COLO668 (cell line): ENCODE measurements around the gene AQP12A.
"Not testable (repeated sequence)": the region's sequence is repeated elsewhere in the genome, so short reads cannot be mapped to it uniquely, and the experiment has no call there.

ENCODE experiments used
- DNase-seq: peaks from one replicate; lab custom pipeline; 2025; ENCODE audit not compliant: unreplicated experiment; lab: John Stamatoyannopoulos, UW

The AQP12A gene

DNA sequence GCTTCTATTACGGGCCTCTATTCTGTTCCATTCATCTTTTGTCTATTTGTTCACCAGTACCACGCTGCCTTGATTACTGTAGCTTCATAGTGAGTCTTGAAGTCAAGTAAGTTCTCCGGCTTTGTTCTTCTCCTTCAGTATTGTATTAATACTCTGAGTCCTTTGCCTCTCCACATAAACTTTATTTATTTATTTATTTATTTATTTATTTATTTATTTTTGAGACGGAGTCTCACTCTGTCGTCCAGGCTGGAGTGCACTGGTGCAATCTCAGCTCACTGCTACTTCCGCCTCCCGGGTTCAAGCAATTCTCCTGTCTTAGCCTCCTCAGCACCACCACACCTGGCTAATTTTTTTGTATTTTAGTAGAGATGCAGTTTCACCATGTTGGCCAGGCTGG lies 31.8 kb upstream of the AQP12A start:
- DNase-seq = not testable (repeated sequence)

DNA sequence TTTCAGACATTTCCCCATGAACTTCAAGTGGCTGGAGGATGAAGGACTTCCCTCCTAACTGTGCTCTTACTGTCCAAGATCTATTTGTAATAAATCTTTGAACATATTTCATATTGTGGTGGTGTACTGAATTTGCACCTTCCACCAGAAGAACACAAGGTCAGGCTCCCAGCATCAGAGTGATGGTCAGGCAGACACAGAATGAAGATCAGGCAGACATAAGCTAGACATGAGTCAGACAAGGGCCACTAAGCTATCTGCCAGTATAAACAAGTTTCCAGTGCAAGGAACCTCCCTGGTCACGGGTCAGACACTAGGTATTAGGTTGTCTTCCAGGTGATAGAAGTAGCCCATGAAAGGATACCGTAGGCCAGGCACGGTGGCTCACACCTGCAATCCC lies 29.0 kb upstream of the AQP12A start:
- no peak for DNase-seq

DNA sequence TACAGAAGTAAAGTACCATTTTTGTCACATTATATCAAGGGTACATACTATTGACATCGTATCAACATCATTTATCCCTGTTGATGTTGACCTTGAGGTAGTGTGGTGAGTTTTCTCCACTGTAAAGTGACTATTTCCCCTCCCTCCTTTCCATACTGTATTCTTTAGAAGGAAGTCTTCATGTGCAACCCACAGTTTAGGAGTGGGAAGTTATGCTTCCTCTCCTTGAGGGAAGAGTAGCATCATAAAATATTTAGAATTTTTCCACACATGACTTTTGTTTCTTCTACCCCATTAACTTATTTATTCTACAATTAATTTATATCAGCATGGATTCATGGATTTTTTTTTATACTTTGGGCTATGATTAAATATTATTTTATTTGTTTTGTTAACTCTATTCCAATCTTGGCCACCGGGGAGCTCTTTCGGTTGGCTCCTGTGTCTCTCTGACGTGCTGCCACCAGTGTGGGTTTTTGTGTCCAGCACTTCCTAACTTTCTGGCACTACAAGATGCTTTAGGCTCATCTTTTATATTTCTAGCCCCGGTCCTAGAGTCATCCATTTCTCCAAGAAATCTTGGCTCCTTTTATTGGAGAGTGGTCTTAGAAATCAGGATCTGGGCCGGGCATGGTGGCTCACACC lies 28.0 kb upstream of the AQP12A start:
- no peak for DNase-seq

DNA sequence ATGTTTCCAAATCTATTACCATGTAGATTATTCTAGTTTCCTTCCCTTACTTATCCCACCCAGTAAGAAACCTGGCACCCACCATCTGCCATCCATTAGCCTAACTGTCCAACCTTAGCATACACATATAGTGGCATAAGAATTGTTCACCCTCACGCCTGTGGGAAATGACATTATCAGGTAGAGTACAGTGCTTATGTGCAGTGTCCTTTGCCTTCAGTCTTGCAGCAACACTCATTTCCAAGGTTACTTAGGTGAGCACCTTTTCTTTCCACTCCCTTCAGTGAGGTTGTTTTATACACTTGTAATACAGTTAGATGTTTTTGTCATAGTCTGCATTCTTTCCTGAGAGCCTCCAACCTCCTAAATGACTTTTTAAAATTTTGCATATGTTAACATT lies 27.0 kb upstream of the AQP12A start:
- DNase-seq = no peak

DNA sequence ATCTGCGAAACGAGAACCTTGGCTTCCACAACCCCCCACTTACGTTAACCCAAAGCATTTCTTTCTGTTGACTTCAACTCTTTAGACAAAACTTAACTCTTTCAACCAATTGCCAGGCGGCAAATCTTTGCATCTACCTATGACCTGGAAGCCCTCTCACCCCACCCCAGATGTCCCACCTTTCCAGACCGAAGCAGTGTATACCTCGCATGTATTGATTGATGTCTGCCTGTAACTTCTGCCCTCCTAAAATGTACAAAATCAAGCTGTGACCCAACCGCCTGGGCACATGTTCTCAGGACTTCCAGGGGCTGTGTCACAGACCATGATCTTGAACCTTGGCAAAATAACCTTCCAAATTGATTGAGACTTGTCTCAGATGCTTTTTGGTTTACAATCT lies 21.3 kb upstream of the AQP12A start:
- no peak for DNase-seq

DNA sequence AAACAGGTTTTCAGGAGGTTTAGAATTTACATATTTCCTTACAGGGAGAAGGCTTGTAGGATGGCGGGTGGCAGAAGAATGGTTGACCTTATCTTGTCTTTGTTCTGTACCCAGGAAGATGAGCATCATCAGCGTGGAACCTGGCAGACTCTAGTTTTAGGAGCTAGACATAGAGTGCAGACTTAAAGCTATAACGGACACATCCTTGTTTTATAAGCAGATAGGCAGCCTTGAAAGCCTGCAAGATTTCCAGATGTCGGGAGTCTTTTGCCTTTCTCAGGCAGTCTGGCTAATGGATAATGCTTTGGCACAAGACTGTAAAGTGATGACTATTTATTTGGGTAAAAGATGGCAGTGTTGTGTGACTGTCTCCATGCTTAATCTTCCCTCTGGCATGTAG lies 20.7 kb upstream of the AQP12A start:
- no peak for DNase-seq

DNA sequence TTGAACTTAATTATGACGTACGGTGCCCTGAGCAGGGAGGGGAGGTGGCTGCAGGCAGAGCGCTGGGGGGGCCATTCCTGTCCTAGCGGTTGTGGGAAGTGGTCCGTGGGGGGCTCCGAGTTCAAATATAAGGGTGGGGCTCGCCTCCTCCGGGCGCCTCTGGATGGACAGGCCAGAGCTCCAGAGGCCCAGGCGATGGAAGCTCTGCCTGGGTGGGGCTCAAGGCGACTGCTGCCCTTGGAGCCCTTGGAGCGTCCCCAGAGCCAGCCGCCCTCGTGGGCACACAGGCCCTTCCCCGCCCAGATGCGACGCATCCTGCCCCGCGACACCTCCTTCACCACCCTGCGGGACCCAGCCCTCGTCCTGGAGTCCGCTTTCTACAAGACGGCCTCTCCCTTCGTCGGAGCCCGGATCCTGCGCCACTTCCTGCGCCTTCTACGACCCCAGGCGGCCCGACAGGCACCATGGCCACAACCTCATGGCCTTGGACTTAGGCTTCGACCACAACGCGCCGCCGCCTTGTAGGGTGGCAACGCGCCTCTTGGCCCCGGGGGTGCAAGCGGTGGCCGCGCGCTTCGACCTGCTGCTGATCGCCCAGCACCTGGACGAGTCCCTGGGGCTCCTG lies 19.5 kb upstream of the AQP12A start:
- no peak for DNase-seq

DNA sequence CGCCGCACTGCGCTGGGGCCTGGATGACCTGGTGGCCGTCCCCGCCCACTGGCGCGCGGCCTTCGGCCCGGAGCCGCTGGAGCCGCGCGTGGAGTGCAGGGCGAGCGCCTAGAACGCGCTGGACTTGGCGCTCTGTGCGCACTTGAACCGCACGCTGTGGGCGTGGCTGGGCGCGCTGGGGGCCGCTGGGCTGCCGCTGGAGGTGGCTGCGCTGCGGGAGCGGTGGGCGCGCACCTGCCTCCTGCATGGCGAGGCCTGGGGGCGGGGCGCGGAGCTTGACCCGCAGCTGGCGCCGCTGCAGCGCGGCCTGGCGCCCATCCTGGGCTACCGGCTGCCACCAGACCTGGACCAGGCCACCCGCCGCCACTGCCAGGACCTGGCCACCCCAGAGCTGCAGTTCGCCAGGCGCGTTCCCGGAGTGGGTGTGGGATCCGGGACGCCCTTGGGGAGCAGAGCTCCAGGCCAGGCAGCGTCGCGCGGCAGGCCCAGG lies 18.9 kb upstream of the AQP12A start:
- no peak for DNase-seq

DNA sequence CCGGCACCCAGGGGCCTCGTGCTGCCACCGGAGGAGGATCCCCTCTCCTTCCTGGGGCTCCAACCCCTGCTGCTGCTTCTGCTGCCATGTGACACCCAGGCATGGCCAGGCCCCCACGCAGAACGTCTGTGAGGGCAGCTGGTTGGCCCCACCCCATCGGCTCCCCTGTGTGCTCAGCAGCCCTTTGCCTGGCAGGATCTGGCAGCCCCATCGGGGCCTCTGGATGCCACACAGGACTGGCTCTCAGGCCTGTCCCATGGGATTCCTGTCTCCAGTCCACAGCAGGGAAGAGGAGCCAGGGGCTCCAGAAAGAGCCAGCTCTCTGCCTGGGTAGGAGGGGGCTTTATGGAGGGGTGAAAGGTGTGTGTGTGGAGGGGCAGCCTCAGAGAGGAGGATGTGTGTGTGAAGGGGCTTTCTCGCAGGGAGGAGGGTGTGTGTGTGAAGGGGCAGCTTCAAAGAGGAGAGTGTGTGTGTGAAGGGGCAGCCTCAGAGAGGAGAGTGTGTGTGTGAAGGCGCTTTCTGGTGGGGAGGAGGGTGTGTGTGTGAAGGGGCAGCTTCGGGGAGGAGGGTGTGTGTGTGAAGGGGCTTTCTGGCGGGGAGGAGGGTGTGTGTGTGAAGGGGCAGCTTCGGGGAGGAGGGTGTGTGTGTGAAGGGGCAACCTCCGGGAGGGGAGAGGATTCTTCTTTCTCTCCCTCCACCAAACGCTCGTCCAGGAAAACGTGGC lies 17.0 kb upstream of the AQP12A start:
- not testable (repeated sequence) for DNase-seq

DNA sequence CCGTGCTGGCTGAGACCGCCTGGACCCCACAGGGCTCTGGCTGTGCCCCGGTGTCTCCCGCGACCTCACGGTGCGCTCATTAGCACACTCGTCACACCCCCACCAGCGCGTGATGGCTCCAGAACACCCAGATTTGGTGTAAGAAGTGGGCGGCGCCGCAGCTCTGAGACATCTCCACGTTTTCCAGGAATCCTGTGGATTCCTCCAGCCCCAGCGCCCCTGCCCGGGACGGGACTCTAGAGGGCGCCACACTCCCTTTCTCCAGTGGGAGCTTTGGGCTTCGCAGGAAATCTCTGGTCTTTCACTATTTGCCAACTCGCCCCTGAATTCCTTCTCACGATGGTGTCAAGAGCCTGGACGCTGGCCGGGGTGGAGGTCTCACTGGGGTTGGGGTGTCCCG lies 16.3 kb upstream of the AQP12A start:
- DNase-seq = not testable (repeated sequence)

DNA sequence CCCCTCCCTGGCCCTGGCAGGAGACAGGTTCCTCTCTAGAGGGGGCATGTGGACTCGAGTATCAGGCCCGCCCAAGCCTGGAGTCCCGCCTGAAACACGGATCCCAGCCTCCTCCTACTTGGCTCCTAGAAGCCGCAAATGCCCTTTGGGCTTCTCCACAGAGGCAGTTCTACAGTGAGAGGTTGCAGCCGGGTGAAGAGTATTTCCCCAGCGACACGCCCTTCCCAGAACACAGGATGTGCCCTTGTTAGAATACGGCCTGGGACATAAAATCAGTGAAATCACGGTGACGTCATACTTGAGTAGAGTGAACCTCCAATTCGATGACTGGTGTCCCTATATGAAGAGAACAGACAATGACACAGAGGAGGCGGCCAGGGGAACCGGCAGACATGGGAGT lies 13.6 kb upstream of the AQP12A start:
- not testable (repeated sequence) for DNase-seq

DNA sequence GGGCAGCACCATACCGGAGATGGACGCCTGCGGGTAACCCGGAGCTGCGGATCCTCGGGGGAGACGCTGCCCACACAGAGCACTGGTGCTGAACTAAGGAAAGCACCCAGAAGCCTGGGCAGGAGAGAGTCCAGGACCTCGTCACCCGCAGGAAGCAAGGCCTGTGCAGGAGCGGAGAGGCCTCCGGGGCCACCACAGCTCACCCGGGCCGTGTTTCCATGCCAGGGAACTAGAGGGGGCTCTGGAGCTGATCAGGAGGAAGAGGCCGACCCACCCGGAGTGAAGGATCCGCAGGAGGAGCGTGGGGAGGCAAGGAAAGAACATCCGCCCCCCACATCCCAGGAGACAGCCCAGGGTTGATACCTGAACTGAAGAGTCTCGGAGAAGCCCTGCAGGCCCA lies 12.8 kb upstream of the AQP12A start:
- not testable (repeated sequence) for DNase-seq

DNA sequence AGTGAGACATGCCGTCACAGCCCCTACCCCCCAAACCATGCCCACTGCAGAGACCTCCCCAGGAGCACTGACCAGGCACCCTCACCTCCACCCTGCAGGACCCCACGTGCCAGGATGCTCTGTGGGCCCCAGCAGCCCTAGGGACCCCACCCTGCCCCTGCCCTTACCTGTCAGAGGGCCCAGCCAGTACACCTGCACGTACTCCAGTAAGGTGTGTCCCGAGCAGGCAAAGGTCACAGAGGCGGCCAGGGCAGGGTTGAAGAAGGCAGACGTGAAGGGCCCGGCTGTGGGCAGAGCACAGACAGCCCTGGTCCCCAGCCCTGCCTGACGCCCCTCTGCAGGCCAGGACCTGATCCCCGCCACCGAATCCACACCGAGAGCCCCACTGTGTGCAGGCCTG lies 11.5 kb upstream of the AQP12A start:
- DNase-seq = not testable (repeated sequence)

DNA sequence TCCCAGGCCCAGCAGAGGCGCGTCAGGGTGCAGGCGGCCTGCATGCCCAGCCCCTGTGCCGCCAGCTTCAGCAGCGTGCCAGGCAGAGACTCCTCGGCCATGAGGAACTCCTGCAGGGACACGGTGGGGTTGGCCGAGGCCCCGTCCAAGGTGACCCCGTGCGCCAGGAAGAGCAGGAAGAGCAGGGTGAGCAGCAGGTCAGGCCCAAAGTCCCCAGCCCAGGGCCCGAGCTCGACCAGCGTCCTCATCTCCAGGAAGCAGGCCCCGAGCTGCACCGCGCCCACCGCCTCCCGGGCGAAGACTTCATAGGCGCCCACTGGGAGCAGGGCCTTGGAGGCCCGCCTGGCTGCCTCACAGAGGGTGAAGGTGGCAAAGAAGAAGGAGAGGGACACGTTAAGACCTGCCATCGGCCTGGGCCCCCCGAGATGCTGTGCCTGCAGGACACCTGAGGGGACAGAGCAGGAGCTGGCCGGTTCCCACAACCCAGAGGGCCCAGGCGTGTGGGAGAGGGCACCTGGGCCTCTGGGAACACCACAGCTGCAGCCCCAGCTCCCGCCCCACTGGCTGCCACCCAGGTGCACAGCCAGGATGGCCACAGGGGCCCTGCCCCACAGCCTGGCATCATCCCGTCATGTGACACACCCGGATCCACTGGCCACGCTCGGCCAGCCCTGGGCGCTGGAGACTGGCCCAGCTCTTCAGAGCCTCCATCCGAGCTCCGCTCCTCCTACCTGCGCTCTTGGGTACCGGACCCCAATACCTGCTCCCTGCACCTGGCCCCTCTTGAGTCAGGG lies 9.0 kb upstream of the AQP12A start, which contains the start of gene AQP12B:
AQP12B (minus strand) TSS at position 455 of the 794 bp plus-strand sequence; CDS start at position 407, 48 bp downstream.
- not testable (repeated sequence) for DNase-seq

DNA sequence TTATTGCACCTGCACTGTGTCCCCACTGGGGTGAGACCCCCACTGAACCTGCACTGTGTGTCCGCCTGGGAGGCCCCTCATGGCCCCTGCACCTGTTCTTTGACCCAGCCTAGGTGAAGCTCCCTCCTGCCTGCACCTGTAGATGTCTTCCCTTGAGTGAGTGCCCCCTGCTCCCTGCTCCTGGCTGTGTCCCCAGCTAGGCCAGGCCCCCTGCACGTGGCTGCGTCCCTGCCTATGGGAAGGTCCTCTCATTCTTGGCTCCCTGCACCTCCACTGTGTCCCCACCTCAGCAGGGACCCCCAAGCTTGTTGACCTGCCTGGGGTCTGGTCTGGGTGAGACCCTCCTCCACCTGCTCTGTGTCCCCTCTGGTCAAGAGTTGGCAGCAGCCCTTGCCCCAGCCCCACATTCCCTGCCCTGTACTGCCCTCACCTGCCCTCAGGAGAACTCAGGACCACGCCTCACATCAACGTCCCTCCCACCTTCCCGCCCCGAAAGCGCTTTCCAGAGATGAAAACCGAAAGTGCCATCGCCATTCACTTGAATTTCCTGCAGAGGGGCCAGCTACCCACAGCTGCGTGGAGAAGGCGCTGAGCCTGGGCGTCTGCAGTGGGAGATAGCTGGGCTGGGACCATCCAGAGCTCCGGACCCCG lies 8.2 kb upstream of the AQP12A start:
- DNase-seq = not testable (repeated sequence)

DNA sequence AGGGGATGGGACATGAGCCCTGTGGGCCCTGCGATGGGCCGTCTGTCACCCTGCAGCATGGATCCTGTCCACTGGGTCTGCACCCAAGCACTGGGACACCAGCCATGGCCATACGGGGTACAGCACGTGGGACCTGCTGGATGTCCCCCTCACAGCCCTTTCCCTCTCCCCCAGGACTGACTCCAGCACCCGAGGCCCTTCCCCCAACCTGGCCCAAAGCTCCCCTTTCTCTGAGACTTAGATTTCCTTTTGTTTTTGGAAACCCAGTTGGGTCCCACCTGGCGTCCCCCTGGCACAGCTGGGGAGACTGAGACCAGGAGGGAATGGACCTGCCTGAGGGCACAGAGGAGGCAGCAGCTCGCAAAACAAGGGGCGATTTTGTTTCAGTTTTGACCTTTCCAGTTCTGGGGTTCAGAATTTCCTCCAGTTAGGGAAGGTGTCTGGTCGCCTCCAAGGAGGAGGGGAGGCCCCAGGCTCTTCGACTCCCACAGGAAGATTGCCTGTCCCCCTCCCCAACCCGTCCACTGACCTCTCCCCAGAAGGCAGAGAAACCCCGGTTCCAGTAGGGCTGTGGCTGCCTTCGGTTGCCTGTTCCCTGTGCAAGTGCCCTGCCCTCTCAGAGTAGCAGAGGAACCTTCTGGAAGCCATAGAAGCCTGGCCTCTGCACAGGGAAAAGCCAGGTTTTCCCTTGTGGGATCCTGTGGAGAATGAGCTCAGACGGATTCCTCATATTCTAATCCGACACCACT lies 7.5 kb upstream of the AQP12A start:
- DNase-seq = not testable (repeated sequence)

DNA sequence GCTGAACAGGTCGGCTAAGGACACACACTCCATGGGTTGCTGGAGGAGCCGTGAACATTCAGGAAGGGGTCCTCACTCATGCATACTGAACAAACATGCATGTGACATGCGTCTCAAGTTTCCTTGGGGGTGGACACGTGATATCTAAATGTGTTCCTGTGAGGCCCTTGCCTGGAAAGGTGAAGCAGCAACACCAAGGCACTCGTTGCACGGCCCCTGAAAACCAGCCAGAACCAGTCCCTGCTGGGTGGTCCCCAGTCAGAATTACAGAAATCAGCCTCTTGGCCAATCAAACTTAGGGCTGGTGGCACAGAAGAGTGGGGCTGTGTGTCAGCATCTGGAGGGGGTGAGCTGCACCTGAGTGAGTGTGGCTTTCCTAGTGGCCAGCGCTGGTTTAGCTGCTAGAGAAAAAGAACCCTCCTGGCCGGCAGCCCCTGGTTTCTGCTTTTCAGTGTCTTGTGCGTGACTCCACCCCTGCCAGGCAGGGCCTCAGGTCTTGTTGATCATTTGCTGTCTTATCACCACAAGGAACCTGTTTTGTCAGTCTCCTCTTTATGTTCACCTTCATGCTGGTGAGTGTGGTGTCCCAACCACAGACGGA lies 5.8 kb upstream of the AQP12A start:
- DNase-seq = peak; percentile 59

DNA sequence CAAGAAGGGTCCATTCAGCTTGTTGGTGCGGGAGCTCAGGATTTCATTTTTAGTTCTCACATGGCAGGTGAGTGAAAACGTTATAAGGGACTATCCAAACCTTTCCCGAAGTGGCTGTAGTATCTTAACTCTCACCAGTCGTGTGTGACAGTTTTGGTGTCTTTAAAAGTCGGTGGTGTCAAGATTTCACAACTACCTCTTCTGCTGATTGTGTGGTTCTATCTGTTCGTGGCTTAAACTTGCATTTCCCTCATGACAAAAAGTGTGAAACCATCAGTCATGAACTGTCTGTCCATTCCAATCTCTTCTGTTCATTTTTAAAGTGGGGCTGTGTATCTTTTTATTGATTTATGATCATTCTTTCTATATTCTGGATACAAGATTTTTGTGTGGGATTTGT lies 5.2 kb upstream of the AQP12A start:
- DNase-seq = no peak

DNA sequence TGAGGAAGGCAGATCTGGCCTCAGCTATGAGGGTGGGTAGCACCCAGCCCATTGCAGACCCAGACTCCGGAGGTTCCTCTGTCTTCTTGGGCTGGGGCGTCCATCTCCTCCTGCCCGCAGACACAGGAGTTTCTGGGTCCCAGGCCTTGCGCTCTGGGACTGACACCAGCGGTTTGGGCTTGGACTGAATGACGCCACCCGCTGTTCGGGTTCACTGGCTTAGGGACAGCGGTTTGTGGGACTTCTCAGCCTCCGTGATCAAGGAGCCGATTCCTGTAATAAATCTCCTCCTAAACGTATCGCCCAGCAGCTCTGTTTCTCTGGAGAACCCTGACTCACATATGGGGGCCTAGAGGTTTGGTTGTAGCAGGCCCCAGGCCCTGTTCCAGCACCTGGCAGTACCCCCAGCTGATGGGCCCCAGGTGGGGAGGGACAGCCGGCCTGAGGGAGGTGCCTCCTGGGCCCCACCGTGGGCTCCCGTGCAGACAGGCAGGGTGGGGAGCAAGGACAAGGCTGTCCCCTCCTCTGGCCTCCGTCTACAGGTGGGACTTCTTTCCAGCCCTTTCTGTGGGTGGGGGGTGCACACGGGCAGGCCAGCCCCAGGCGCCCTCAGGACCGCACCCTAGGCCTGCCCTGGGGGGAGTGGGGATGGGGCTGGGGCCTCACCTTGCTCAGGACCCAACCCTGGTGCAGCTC lies 4.5 kb upstream of the AQP12A start:
- no peak for DNase-seq
